Daoy (cell line): ENCODE results near the gene ZNF236. TPM values are rescaled to one million over a fixed set of nuclear protein-coding genes. Genes with fewer than 3 reads are reported as not detected.
"Not testable (repeated sequence)": the region's sequence is repeated elsewhere in the genome, so short reads cannot be mapped to it uniquely, and the experiment has no call there.

Experiments
- DNase-seq: peaks from one replicate; pipeline ENCODE4 v3.0.0-alpha.2; 2015; ENCODE audit warnings: low read depth
- total RNA-seq: library from RNA; depleted of rRNA; stranded (reverse); fragments of >200 nt; shearing (Covaris generic); gene quantifications from 2 replicates; pipeline ENCODE4 v1.2.3, GENCODE V29; 2014; rRNA removed

ZNF236 gene
- 2.5 and 14.3 TPM in 2 replicates for total RNA-seq

DNA sequence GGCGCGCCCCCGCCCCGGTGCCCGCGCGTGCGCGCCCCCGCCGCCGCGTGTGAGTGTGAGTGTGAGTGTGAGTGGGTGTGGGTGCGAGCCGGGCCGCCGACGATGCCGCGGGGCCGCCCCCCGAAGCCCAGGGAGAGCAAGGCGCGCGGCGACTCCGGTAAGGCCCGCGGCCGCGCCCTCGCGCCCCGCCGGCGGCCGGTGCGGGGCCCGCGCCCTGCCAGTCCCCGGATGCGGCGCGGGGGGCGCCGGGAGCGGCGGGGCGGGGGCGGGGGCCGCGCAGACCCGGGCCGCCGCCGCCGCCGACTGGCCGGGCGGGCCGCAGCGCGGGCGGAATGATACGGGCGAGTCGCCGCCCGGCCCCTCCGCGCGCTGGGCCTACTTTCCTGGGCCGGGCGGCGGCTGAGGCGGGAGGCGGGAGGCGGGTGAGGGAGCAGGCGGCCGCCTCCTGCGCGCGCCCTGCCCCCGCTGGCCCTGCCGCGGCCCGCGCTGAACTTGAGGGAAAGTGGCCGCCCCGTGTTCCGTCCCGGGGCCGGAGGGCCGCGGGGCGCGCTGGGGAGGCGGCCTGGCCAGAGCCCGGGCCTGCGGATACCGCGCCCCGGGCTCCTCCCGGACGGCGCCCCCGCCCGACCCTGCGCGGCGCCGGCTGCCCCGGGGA, at the start of gene ZNF236:
TSS of gene ZNF236 (plus strand) at position 52 of the 655 bp plus-strand sequence. CDS start at position 103, 51 bp downstream.
- peak; percentile 71 for DNase-seq

DNA sequence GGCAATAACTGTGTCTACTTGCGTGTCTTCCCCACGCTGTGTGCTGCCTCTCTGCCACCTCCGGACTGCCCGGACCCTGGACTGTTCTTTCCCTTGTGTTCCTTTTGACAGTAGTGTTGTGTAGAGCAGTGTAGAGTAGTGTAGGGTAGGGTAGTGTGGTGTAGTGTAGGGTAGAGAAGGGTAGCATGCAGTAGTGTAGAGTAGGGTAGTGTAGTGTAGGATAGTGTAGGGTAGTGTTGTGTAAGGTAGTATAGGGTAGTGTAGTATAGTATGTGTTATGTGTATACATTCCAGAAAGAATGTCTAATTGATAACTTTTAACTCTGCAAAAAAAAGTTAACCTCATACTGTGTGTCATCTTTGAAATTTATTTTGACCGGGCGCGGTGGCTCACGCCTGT, 49.7 kb upstream of the ZNF236 start:
- DNase-seq: no peak

DNA sequence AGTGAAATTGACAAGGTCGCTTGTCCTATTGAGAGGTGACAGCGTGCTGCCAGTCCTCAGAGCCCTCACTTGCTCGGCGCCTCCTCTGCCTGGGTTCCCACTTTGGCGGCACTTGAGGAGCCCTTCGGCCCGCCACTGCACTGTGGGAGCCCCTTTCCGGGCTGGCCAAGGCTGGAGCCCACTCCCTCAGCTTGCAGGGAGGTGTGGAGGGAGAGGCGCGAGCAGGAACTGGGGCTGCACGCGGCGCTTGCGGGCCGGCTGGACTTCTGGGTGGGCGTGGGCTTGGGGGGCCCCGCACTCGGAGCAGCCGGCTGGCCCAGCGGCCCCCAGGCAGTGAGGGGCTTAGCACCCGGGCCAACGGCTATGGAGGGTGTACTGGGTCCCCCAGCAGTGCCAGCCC, 45.3 kb upstream of the ZNF236 start:
- DNase-seq: not testable (repeated sequence)

DNA sequence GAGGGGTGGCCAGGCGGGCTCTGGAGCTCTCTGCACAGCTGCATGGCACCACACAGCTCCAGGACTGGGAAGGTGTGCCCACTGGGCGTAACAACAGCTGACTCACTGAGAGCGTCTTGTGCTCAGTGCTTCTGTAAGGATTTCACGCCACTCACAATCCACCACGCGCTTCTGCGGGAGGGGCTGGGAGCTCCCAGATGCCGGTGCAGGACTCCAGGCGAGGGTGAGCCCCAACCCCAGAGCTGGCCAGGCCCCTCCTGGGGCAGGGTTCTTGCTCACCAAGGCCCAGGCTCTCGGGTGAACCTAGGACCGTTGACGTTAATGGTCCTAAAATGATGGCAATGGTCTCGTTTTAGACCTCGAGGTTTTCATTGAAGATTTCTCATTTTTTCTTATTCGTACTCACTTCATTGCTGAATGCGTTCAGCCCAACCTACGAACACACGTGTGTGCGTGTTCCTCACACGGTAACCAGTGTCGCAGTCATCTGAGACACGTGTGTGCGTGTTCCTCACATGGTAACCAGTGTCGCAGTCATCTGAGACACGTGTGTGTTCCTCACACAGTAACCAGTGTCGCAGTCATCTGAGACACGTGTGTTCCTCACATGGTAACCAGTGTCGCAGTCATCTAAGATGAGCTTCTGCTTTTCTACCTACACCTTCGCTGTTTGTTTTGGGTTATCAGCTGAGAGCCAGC, 38.4 kb upstream of the ZNF236 start:
- DNase-seq: no peak

DNA sequence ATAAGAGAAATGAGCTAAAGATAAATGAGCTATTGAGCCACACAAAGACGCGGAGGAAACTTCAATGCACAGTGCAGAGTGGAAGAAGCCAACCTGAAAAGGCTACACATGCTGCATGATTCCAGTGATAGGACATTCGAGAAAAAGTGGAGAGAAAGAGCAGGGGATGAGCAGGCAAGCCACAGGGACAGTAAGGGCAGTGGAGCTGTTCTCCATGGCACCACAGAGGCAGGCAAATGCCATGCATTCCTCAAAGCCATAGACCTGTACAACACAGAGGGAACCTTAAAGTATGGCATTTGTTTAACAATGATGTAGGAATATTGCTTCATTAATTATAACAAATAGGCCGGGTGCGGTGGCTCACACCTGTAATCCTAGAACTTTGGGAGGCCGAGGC, 36.5 kb upstream of the ZNF236 start:
- DNase-seq: no peak

DNA sequence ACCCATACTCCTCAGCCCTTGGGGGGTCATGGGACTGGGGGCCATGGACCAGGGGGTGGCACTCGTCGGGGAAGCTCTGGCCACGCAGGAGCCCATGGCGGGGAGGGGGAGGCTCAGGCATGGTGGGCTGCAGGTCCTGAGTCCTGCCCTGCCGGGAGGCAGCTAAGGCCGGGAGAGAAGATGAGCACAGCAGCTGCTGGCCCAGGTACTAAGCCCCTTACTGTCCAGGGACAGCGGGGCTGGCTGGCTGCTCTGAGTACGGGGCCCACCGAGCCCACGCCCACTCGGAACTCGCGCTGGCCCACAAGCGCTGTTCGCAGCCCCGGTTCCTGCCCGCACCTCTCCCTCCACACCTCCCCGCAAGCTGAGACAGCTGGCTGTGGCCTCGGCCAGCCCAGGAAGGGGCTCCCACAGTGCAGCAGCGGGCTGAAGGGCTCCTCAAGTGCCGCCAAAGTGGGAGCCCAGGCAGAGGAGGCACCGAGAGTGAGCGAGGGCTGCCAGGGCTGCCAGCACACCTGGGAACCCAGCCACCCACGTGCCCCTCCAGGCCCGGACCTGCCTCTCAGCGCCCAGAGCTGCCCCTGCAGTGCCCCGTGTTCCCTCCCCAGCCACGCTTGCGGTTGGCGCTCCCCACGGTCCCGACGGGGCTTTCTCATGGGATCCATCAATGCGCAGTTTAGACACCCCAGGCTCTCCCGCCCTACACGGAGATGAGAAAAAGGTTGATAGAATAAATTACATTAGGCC, 33.6 kb upstream of the ZNF236 start:
- no peak for DNase-seq

DNA sequence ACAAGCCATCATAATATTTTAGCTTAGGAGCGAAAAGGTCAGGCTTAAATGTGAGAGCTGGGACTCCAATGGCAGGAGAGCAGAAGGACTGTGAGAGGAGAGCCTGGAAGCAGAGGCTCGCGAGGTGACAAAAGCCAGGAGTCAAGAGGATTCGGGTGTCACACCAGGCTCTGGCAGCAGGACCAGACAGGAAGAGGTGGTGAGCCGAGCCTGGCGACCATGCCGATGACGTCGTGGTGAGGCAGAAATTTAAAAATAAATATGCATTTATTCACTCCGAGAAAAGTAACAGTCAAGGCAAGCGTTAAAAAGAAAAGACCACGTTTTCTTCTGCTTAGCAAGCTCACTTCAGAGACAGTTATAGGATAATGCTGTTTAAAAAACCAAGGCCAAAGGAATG, 31.3 kb upstream of the ZNF236 start:
- DNase-seq: no peak

DNA sequence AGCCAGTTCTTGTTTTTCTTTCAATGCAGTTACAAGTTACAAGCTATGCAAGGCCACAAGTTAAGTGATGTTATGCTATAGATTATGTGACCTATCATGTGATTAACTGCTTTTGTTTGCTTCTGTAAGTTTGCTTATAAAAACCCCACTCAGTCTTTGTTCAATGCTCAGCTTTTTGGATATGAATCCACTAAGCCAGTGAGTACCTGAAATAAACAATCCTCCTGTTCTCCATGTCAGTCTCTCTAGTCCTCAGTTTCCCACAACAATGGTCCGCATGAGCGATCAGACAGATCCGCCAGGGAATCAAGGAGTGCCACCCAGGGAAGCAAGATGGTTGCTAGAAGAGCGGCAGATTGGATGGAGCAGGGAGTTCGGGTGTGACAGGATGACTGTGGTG, 30.7 kb upstream of the ZNF236 start:
- no peak for DNase-seq

DNA sequence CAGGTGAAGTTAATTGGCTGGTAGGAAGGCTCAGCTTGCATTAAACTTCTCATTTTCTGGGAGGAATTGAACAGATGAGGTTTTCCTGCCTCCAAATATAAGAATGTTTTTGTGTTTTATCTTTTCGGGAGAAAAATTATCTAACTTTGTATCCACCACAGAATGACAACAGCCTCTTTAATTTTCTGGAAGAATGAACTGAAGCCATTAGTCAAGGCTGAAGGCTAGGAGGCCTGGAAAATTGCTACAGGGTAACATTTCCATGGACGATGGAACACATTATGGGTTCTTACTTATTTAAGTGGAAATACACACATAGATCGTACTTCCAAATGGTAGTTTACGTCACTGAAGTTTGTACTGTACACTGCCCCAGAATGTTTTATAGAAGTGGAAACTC, 28.0 kb upstream of the ZNF236 start:
- DNase-seq: no peak

DNA sequence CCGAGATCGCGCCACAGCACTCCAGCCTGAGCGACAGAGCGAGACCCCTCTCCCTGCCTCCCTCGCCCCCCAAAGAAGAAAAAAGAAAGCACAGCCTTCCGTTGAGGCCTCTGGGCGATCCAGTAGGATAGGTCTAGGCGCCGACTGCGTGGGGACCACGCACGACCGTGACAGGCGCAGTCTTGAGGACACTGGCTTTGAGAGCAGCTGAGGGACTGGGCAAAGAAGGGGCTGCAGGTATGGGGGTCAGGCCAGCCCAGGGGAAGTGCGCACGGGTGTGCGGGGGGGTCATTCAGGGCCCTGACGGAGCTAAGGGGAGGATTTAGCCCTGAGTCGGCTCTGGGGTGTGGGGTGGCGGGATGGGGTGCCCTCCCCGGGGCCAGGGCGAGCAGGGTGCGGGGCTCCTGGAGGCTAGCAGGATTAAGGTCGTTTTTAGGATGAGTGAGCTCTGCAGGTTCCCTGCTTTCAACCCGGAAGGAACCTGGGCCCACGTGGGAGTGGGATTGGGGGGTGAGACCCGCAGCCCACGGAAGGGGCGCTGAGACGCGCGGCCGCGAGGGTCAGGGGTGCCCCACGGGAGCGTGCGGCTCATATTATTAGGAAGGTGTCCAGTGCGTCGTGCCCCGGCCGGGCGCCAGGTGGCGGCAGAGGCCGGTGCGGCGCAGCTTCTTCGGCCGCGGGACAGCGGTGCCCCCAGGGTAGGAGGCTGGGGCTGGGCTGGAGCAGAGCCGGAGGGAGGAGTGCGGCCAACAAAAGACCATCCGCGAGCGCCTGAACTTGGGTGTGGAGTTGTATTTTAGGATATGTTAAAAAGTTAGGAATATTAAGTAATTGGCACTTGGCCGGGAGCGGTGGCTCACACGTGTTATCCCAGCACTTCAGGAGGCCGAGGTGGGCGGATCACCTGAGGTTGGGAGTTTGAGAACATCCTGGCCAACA, 20.5 kb upstream of the ZNF236 start:
- peak; percentile 66 for DNase-seq

DNA sequence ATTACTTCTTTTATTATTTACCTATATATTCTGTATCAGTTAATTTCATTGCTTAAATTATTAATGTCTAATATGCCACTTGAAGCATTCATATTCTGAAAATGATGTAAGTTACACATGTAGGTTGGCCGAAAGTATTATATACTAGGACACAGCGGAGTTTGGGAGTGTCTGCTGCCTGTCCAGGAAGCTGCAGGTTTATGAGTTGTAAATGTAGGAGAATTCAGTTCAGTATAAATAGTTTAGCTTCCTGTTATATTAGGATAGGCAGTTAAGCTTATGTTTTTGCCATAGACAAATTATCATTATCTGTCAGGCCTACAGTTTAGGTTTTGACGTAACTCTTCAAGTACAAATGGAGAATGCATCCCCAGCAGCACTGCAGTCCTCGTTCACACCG, 18.9 kb upstream of the ZNF236 start:
- DNase-seq: no peak

DNA sequence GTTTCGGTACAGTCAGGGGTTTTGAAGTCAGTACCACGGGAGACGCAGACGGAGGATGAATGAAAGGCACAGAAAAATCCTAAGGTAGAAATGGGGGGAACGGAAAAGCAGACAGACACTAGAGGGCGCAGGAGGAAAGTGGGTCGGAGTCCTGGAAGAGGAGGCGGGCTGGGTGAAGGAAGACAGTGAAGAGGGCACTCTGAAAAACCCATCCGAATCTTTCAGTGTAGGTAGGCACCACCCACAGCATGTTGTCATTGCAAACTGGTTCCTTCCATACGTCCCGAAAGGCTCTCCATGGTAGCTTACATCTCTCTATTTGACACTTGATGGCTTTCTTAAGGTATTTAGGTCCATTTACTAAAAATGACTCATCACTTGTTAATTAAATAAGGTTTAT, 18.5 kb upstream of the ZNF236 start:
- DNase-seq: peak; percentile 63

DNA sequence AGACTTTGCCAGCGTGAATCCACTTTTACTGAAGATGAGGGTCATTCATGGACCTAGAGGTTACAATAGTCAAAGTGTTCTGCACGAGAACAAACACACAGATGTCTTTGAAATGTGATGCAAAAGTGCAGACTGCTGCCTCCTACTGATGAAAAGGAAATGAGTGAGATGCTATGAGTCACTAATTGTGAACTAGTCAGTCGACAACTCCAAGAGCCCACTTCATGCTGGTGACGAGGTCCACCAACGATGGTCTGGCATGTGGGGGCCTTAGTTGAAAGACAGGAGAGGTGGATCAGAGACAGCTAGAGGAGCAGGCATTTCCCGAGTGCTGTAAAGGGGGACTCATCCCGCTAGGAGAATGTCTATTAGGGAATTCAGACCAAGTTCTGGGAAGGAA, 17.1 kb upstream of the ZNF236 start:
- peak; percentile 29 for DNase-seq

DNA sequence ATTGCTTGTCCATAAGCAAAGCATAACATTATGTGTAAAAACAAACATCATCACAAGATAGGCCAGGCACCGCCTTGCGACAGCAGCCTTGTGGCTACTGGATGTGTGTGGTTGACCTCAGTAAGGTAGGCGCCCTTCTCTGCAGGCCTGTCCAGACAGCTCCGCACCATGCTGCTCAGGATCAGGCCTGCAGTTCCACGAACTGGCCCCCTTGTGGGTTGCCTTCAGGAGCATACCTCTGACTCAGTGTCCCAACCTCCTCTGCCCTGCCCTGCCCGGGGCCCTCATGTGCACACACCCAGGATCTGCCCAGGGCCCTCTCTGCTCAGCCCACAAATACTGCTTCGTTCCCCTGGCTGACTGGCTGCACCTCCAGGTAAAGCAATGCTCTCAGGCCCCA, 16.1 kb upstream of the ZNF236 start:
- no peak for DNase-seq

DNA sequence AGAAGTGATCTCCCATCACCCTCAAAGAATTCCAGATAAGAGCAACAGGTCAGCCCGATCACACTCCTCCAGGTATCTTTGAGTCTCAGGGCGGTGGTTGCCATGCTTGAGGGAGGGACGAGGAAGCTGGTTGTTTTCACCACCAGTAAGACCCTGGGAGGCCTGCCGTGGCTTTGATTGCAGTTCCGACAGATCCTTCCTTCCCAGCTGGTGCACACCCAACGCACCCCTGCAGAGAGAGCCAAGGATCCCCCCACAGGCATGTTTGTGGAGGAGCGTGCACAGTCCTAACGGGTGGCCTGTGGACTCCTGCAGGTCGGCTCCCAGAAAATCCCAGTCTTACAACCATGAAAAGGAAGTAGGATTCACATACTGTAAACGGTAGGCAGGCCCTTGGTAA, 13.8 kb upstream of the ZNF236 start:
- DNase-seq: no peak

DNA sequence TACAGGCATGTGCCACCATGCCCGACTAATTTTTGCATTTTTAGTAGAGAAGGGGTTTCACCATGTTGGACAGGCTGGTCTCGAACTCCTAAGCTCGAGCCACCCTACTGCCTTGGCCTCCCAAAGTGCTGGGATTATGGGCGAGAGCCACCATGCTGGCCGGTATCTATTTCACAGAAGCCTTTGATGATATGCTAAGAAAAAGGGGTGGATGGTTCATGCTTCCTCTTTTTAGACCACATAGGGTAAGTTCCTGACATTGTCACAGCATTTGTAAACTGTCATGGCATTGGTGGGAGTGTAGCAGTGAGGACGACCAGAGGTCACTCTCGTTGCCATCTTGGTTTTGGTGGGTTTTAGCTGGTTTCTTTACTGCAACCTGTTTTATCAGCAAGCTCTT, 10.8 kb upstream of the ZNF236 start:
- DNase-seq: not testable (repeated sequence)

DNA sequence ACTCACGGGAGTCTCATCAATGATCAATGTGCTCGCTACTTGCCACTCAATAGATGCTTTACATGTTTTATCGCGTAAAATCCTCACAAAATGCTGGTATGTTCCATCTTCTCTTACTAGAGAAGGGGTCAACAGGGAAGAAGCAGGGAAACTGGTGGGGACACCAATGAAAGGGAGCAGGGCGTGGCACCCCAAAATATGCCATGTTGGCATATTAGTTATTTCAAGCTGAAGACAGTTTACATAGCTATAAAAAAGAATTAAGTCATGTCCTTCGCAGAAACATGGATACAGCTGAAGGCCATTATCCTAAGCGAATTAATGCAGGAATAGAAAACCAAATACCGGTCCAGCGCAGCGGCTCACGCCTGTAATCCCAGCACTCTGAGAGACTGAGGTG, 8.1 kb upstream of the ZNF236 start:
- no peak for DNase-seq

DNA sequence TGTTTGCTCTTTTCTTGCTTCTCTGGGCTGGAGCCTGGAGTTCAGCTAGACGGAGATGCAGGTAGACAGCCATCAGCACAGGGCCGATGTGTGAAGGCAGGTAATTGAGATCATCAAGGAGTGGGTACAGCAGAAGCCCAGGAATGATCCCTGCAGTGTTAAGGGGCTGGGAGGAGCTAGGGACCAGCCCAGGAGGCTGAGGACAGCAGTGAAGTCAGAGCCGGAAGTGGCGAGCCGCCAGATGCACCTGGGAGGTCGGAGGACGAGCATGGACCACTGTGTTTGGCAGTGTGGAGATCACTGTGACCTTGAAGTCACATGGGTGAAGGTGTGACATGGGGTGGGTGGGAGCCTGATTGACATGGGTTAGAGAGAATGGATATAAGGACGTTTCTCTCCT, 6.2 kb upstream of the ZNF236 start:
- no peak for DNase-seq

DNA sequence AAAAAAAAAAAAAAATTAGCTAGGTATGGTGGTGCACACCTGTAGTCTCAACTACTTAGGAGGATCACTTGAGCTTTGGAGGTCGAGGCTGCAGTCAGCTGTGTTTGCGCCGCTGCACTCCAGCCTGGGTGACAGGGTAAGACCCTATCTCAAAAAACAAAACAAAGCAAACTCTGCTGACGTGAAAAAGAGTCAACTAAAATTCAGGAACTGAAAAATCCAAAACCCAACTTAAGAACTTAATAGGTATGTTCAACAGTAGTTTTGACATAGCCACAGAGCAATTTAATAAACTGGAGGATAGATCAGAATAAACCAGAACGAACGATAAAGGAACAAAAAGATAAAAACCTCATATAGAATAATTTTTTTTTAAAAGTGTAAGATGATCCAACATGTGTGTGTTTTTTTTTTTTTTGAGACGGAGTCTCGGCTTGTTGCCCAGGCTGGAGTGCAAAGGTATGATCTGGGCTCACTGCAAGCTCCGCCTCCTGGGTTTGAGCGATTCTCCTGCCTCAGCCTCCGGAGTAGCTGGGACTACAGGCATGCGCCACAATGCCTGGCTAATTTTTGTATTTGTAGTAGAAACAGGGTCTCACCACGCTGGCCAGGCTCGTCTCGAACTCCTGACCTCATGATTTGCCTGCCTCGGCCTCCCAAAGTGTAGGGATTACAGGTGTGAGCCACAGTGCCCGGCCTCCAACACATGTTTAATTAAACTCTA, 4.3 kb upstream of the ZNF236 start:
- DNase-seq: no peak

DNA sequence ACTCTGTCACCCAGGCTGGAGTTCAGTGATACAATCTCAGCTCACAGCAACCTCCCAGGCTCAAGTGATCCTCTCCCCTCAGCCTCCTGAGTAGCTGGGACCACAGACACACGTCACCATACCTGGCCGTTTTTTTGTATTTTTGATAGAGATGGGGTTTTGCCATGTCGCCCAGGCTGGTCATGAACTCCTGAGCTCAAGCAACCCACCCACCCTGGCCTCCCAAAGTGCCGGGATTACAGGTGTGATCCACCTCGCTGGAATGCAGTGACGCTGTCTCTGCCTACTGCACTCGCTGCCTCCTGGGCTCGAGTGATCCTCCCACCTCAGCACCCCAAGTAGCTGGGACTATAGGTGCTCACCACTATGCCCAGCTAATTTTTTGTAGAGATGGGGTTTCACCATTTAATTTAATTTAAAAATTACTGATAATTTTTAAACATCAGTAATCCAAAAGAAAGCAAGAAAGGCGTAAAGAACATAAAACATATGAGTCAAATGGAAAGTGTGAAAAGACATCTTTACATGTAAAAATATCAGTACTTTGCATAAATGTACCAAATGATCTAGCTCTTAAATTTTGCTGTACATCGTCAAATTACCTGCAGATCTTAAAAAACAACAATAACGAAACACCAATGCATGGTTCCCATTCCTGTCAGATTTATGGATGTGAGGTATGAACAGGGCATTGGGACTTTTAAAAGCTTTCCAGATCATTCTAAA, 2.8 kb upstream of the ZNF236 start:
- no peak for DNase-seq
